HG02973 (cell line): Measurements from ENCODE around the gene ST6GALNAC4.

Experiments used
- ATAC-seq: cut with Tn5 transposase; IDR thresholded peaks from one replicate; pipeline ENCODE4 v1.9.1; 2021; ENCODE audit warnings: moderate library complexity; ENCODE audit not compliant: unreplicated experiment

The ST6GALNAC4 gene, protein sequence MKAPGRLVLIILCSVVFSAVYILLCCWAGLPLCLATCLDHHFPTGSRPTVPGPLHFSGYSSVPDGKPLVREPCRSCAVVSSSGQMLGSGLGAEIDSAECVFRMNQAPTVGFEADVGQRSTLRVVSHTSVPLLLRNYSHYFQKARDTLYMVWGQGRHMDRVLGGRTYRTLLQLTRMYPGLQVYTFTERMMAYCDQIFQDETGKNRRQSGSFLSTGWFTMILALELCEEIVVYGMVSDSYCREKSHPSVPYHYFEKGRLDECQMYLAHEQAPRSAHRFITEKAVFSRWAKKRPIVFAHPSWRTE

DNA sequence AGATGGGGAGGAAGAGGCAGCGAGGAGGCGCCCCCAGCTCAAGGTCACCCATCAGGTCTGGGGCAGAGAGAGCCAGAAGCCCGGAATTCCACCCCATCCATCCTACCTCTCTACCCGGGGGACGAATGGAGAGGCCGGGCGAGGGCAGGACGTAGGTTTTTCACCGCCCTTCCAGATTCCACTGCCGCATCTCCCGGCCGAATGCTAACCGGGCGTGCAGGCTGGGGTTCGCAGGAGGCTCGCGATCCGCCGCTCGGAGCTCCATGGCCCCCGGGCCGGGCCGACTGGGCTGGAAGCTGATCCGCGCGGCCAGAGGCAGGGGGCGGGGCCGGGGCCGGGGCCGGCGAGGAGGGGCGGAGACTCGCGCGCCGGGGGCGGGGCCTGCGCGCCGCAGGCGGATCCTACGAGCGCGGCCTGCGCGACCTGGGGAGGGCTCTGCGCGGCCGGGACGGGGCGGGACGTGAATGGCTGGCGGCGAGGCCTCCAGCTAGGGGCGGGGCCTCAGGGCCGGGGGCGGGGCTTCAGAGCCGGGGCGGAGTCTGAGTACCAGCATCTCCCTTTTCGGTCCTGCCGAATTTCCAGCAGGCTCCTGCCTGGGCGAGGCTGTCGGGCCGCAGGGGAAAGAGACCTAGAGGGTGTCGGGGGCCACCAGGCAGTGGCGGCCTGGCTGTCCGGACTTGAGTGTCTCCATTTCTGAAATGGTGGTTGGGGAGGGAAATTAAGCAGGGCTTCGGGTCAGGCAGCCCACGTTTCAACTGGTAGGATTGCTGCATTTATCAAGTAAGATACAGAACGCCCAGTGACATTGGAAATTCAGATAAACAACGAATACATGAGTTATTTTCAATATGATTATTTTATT, at the start of gene ST6GALNAC4:
TSS of gene ST6GALNAC4 (minus strand) at position 322 of the 862 bp plus-strand sequence. CDS start 622 bp downstream, outside the sequence.
- peak; percentile 60 for ATAC-seq

DNA sequence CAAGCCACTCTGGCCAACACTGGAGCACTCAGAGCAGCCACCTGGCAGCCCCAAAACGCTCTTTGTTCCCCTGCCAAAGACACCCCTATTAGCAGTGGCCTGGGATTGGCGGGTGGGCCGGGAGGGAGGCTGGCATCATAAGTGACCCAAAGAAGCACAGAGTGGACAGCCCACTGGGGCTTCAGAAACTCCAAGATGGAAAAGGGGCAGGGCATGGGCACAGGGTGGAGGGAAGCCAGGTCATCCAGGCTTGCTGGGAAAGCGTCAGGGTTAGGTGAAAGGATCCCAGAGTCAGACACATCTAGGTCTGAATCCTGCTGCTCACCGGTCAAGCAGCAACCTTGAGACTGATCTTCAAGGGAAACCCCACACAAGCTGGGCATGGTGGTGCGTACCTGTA, 49.1 kb upstream of the ST6GALNAC4 start:
- ATAC-seq = no peak

GRCh38 chr9:127963359-127964064, 46.7 kb upstream of the ST6GALNAC4 start:
- ATAC-seq = no peak

- no peak for ATAC-seq
Measured at GRCh38 chr9:127963041-127963358, 46.2 kb upstream of the ST6GALNAC4 start.

DNA sequence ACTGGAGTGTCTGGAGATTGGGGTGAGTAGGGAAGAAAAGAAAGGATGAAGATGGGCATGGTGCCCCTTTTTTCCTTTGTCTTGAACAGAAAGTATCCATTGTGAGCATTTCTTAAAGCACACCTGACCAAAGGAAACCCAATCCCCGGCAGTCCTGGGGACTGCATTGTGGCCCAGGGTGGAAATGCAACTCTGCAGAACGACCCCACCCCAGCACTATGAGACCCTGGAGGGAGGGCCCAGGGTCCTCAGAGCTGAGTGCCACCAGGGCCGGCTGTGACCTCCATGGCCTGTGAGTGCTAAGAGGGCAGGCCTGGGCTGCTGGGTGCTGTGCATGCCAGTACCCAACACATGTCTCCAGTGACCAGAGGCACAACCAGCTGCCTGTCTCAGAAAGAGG, 45.4 kb upstream of the ST6GALNAC4 start:
- no peak for ATAC-seq

GRCh38 chr9:127961613-127962155, 44.8 kb upstream of the ST6GALNAC4 start:
- ATAC-seq = no peak

DNA sequence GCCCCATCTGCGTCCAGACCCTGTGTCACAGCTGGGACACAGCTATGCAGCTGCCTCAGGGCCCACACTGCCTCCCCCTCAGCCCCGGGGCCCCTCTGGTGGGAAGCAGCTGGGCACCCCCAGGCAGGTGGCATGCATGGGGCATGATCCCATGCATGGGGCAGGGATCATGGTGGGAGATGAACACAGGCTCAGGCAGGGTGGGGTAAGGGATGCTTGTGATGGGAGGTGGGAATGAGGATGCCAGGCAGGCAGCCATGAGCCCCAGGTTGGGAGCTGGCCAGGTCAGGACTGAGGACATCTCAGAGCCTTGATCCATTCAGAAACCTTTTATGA, 44.3 kb upstream of the ST6GALNAC4 start:
- no peak for ATAC-seq

DNA sequence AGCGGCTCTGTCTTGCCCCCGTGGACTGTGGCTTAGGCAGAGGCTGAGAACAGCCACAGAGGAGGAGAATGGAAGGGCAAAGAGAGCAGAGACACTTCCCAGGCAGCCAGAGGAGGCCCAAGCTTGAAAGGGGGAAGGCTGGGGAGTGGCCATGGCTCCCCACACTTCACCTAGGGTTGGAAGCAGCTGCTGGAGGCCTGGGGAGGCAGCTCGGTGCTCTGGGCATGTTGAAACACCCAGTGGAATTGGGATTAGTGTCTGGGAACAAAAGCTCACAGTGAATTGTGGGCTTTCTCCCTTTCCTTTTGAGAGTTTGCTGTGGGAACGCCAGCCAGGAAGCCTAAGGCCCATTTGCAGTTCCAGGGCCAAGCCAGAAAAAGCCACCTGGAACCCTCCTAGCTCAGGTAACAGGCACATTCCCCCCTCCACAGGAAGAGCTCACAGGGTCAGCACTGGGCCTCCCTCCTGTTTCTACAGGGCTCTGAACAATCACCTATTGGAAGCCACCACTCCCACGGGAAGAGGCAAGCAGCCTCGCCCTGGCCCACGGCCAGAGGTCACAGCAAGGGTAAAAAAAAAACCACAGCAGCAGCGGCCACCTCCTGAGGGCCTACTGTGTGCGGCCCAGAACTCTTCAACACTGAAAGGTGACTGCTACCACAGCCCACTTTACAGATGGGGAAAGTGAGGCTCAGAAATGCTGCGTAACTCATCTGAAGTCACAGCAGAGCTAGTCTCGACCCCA, 43.7 kb upstream of the ST6GALNAC4 start:
- no peak for ATAC-seq

DNA sequence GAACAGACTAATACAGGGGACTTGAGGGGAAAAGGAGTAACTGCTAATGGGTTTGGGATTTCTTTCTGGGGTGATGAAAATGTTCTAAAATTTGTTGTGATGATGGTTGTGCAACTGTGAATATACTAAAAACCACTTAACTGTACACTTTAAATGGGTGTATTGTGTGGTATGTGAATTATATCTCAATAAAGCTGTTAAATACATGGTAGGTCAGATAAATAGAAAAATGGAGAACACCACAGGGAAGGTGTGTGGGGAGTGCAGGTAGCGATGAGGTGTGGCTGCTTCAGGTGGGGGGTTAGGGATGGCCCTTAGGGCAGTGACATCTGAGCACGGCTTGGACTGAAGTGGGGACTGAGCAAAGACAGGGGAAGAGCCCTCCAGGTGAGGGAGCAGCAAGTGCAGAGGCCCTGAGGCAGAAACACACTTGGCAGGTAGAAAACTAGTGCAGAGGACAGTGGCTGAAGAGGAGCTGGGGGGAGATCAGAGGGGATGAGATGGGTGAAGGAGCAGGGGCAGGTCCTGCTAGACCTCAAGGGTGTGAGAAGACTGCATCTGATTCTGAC, 43.1 kb upstream of the ST6GALNAC4 start:
- ATAC-seq = no peak

DNA sequence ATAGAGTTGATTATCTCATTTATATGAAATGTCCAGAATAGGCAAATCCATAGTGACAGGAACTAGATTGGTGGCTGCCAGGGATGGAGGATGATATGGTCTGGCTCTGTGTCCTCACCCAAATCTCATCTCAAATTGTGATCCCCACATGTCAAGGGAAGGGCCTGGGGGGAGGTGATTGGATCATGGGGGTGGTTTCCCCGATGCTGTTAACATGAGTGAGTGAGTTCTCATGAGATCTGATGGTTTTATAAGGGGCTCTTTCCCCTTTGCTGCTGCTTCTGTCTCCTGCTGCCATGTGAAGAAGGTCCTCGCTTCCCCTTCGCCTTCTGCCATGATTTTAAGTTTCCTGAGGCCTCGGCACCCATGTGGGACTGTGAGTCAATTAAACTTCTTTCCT, 42.6 kb upstream of the ST6GALNAC4 start:
- ATAC-seq = no peak

DNA sequence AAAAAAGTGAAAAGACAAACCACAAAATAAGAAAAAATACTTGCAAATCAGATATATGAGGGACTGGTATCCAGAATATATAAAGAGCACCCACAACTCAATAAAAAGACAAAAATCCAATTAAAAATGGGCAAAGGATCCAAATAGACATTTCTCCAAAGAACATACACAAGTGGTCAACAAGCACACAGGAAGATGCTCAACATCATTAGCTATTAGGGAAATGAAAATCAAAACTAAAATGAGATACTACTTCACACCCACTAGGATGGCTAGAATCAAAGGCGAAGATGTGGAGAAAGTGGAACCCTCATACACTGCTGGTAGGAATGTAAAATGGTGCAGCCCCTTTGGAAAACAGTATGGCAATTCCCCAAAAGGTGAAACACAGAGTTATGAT, 41.9 kb upstream of the ST6GALNAC4 start:
- ATAC-seq = no peak

- peak; percentile 52 for ATAC-seq
Measured at GRCh38 chr9:127955294-127956015, 38.6 kb upstream of the ST6GALNAC4 start.

- ATAC-seq = no peak
Measured at GRCh38 chr9:127954831-127955293, 38.0 kb upstream of the ST6GALNAC4 start.

- ATAC-seq = no peak
Measured at GRCh38 chr9:127953768-127954505, 37.1 kb upstream of the ST6GALNAC4 start.

DNA sequence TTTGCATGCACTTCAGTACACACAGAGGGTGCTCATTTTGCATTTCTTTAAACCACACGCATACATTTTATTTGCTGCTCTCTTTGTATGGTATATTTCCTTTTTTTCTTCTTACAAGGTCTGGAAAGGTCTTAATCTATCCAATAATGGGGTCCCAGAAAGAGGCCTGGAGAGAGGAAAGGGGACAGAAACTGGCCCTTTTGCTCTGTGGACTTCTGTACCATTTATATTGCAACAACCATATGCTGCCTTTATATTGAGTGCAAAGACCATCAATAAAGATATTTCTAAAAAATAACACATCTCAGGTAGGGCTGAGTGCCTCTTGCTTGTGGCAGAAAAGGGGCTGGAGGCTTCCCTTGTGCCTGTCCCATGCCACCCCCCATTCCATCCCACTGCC, 36.3 kb upstream of the ST6GALNAC4 start:
- ATAC-seq = no peak

GRCh38 chr9:127950513-127951289, 33.9 kb upstream of the ST6GALNAC4 start:
- no peak for ATAC-seq

DNA sequence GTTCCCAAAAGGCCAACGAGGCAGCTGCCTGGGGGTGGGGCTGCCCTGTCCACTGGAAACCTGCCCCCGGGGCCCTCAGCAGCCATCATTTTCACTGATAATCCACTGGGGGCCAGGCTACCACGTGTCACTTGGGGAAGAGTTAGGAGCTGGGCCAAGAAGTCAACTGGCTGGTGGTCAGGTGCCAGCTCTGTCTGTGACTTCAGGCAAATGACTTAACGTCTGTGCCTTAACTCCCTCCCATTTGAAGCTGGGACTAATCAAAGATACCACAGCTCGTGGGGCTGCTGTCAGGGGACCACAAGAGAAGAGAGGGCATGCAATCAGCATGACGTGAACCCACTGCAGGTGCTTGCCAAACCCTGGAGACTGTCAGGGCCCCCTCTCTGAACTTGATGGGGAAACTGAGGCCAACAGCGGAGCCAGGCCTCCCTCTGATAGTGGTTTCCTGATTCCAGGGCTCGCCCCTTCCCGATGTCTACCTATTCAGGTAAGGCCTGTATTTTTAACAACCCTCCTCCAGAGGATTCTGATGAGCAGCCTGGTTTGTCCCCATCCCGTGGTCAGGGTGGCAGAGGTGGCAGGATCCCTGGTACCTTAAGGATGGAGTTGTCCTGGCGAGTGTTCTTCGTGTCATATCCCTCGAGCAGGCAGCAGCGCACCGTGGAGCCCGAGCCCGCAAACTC, 33.1 kb upstream of the ST6GALNAC4 start:
- ATAC-seq = no peak
